ENCODE results near the gene FPGS. TPM values are rescaled to one million over a fixed set of nuclear protein-coding genes. Genes with fewer than 3 reads are reported as not detected.

FPGS gene
- total RNA-seq, 1 experiment from 2014 or later = 81.7 TPM

GRCh38 chr9:127858041-127858512, 55.4 kb downstream of the FPGS start (continued):
- TF ChIP-seq ZNF232 (CRISPR knock-in tag; IDR thresholded peaks at IDR 0.05) = no peak
- no peak for TF ChIP-seq ZNF219 (CRISPR knock-in tag; IDR thresholded peaks at IDR 0.05; ENCODE audit: borderline replicate concordance)
- no peak for TF ChIP-seq ETV6 (CRISPR knock-in tag; IDR thresholded peaks at IDR 0.05)
- TF ChIP-seq RELA (CRISPR knock-in tag; IDR thresholded peaks at IDR 0.05; ENCODE audit: borderline replicate concordance) = no peak
- TF ChIP-seq MAX (CRISPR knock-in tag; IDR thresholded peaks at IDR 0.05) = no peak
- TF ChIP-seq EMX1 (CRISPR knock-in tag; IDR thresholded peaks at IDR 0.05) = no peak
- TF ChIP-seq ESRRA (CRISPR knock-in tag; IDR thresholded peaks at IDR 0.05; ENCODE audit: borderline replicate concordance) = no peak
- no peak for TF ChIP-seq ZNF671 (CRISPR knock-in tag; IDR thresholded peaks at IDR 0.05)
- no peak for TF ChIP-seq CREM (CRISPR knock-in tag; IDR thresholded peaks at IDR 0.05)
- no peak for TF ChIP-seq MYBL2 (CRISPR knock-in tag; IDR thresholded peaks at IDR 0.05)
- TF ChIP-seq HMGXB4 (CRISPR knock-in tag; IDR thresholded peaks at IDR 0.05) = no peak
- no peak for TF ChIP-seq ATF2 (CRISPR knock-in tag; IDR thresholded peaks at IDR 0.05; ENCODE audit: borderline replicate concordance, low read depth)

- H3K9me3 Mint-ChIP-seq = no peaks in the 10 kb centered on the region
- POLR2A ChIA-PET = no interaction called here
- CTCF ChIA-PET = interaction anchor here (2.2 kb wide), 1 partner anchor 10 kb away, joined by 16 read pairs; no protein-coding TSS in a partner anchor
- no peak overlapping the region for H3K27ac Mint-ChIP-seq
- 0 out of 2 replicates have a peak, but pooled peaks cover 2% of the 10 kb centered on the region for H3K4me1 Mint-ChIP-seq
- no peak for DNase-seq (ENCODE audit: low spot score)
- no peaks in the 10 kb centered on the region for H3K27me3 Mint-ChIP-seq (ENCODE audit: low read depth)
- no peak overlapping the region for H3K4me3 Mint-ChIP-seq
- no peak for ATAC-seq
- TF ChIP-seq ZNF219 (CRISPR knock-in tag; IDR thresholded peaks at IDR 0.05; ENCODE audit: borderline replicate concordance) (no peak), NR3C1 (CRISPR knock-in tag; conservative IDR thresholded peaks at IDR 0.05; ENCODE audit: low read depth) (no peak), HMGA2 (CRISPR knock-in tag; IDR thresholded peaks at IDR 0.05) (no peak), SMAD4 (CRISPR knock-in tag; IDR thresholded peaks at IDR 0.05) (no peak), CBFB (CRISPR knock-in tag; IDR thresholded peaks at IDR 0.05; ENCODE audit: low read depth) (no peak), AR (CRISPR knock-in tag; IDR thresholded peaks at IDR 0.05) (no peak), ZNF263 (CRISPR knock-in tag; IDR thresholded peaks at IDR 0.05; ENCODE audit: low read depth) (no peak), MXD4 (CRISPR knock-in tag; IDR thresholded peaks at IDR 0.05; ENCODE audit: borderline replicate concordance) (no peak), GTF2I (CRISPR knock-in tag; conservative IDR thresholded peaks at IDR 0.05) (no peak), ZNF425 (CRISPR knock-in tag; conservative IDR thresholded peaks at IDR 0.05) (no peak), SP1 (CRISPR knock-in tag; conservative IDR thresholded peaks at IDR 0.05) (no peak), NR2C2 (CRISPR knock-in tag; IDR thresholded peaks at IDR 0.05) (no peak), SMAD3 (CRISPR knock-in tag; IDR thresholded peaks at IDR 0.05; ENCODE audit: borderline replicate concordance) (no peak), ATF2 (CRISPR knock-in tag; IDR thresholded peaks at IDR 0.05; ENCODE audit: borderline replicate concordance, low read depth) (no peak)
- H3K36me3 Mint-ChIP-seq = no peaks in the 10 kb centered on the region
Measured at GRCh38 chr9:127860260-127860659, 57.6 kb downstream of the FPGS start.

All from WTC11 (cell line).